IPS-11a (cell line): ENCODE results near the gene NBEAL2.

ENCODE experiments used
- H3K4me3 ChIP-seq: one replicate; pipeline ENCODE4 v1.5.1; 2013; ENCODE audit warnings: low read depth, low read length, control low read depth

NBEAL2 gene

DNA sequence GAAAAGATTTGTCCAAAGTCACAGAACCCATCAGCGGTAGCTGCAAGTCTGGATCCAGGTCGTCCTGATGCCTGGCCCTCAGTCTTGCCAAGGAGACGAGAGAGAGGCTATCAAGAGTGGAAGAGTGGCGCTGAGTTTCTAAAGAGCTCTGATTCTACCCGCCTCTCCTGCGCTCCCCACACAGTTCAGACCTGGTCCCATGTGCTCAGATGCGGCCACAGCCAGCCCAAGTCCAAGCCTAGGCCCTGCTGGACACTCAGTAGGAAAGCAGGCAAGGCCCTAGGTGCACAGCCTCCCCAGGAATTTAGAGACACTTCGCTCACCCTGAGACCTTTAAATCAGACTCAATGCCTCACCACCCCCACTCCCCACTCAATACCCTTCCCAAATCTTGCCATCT lies 35.3 kb upstream of the NBEAL2 start:
- H3K4me3 ChIP-seq = no peak overlapping the region

DNA sequence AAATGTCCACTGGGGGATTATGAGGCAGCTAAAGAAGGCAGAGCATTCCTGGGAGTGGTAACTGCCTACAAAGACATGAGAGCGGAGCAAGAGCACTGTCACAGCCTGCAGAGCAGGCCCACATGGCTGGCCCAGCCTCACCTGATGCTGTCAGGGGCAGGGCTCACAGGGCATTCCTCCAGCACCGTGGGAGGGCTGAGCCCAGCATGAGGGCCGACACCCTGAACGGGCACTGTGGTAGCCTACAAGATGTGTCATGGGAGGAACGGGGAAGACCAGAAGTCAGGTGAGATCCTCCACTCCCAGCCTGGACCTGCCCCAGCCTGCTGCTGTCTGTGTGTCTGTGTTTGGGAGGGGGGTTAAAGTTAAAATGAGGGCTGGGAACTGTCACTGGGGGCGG lies 33.0 kb upstream of the NBEAL2 start:
- H3K4me3 ChIP-seq = no peak overlapping the region

DNA sequence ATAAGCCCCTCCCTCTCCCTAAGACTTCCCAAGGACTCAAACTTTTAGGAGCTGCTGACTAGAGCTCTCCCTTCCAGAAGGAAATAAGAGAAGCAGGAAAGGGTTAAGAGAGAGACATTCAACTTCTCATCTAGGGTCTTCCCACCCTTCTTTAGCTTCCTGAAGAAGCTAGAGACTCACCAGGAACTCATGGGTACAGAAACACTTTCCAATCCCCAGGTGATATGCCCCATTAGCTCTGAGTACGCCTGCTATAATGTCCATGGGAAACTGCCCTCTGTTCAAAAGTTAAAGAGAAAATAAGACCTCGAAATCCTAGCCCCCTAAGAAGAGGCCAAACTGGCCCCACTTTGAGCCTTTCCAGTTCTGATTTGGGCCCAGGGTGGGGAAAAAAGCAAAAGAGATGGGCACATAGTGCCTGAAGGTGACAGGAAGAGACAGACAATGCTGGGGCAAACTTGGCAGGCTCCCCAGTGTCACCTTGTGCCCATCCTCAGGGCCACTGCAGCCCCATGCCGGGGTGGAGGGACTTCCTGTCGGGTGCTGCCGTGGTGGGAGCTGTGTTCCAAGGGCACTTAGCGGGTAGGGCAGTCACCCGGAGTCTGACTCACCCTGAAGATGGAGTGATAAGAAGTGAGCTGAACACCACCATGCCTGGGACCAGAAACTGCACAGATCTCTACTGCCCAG lies 32.5 kb upstream of the NBEAL2 start:
- no peak overlapping the region for H3K4me3 ChIP-seq

GRCh38 chr3:46947546-46947901 lies 31.9 kb upstream of the NBEAL2 start:
- H3K4me3 ChIP-seq = no peak overlapping the region

- H3K4me3 ChIP-seq = no peak overlapping the region
Observed at GRCh38 chr3:46947981-46948791, 31.3 kb upstream of the NBEAL2 start.

DNA sequence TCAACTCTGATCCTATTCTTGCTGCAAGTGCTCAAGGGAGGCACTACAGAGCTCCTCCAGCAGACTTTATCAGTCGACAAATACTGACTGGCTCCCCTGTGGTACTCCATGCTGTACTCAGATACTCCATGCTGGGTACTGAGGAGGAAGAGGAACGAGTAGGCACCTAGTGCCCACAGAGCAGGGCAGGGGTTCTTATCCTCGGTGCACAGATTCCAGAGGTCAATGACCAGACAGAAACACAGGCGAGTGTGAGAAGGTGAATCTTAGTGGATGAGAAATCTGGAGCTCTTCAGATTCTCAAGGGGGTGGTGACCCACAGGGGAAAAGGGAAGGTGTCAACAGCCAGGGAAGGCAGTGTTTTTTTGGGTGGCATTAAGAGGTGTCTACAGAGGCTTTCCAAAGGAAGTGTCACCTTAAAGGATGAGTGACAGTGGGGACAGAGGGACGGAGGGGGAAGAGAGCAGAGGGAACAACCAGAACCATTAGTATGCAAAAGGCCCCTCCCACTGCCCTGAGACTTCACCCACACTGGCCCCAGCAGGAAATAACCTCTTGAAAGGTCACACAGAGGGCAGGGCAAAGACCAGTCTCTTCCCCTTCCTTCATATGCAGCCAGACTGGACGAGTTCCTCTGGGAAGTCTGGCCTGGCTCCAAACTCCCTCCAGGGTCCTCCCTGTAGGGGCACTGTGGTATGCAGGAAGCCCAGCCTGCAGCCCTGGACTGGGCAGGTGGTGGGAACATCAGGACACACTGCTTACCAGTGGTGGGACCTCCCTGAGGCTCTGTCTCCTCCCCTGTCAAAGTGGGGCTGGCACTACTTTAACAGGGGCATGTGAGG lies 30.4 kb upstream of the NBEAL2 start:
- H3K4me3 ChIP-seq = no peak overlapping the region

GRCh38 chr3:46950177-46950576 lies 29.3 kb upstream of the NBEAL2 start:
- no peak overlapping the region for H3K4me3 ChIP-seq

- no peak overlapping the region for H3K4me3 ChIP-seq
Observed at GRCh38 chr3:46950650-46951241, 28.7 kb upstream of the NBEAL2 start.

DNA sequence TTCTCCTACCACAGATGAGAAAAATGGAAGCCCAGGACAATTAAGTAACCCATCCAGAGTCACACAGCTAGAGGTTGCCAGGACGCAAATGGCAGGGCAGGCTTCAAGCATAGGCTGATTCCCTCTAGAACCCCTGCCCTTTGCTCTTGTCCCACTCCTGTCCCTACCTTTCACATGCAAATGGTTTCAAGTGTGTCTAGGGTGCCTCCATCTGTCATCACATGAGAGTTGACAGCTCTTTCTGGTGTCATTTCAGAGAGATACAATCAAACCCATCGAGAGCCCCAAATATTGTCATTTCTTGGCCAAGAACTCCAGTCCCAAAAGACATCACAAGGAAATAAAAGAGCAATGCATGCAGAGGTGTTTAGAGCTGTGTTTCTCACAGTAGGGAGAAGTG lies 26.7 kb upstream of the NBEAL2 start:
- H3K4me3 ChIP-seq = no peak overlapping the region

DNA sequence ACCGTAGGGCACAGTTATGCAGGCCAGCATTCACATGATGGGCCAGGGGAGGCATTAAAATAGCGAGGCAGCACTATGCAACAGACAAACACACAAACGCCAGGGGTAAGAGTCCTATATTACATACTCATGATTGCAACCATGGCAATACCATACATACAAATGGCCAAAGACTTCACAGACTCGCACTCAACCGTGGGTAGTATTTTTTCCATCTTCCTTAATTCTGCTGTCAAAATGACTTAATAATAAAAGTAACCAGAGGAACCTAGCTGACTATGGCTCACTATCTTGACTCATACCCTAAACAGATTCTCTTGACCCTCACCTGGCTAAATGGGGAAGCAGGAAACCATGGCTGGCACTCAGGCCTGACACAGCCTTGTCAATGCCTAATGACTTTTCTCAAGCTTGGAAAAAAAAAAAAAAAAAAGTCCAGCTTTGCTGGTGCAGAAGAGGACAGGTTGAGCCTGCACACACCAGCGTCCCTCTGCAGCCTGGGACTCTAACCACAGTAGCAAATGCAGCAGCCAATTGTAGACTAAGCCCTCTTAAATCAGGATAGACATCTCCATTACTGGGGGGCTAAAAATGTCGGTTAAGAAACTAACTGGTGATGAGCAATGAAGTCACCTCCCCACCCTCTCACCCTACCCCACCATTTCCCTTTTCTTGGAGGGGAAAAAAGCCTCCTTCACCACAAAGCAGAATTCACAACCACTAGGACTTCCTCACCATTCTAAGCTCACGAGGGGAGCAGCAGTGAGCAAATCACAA lies 26.0 kb upstream of the NBEAL2 start:
- no peak overlapping the region for H3K4me3 ChIP-seq

DNA sequence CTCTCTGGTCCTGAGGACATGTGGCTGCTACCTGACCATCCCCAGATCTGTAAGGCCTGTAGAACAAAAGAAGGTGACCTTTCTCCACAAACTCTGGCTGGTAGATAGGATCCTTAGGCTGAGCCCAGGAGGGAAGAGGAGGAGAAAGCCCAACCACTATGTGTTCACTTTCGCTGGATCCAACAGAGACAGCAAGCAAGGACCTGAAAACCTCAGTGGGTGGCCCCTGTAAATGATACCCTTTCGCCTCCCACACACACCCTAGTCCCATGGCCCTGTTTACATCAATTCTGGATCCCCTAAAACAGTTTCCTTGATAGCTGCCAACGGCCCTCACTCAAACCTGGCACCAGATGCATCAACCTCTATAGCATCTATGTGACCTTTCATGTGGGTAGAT lies 25.3 kb upstream of the NBEAL2 start:
- no peak overlapping the region for H3K4me3 ChIP-seq

DNA sequence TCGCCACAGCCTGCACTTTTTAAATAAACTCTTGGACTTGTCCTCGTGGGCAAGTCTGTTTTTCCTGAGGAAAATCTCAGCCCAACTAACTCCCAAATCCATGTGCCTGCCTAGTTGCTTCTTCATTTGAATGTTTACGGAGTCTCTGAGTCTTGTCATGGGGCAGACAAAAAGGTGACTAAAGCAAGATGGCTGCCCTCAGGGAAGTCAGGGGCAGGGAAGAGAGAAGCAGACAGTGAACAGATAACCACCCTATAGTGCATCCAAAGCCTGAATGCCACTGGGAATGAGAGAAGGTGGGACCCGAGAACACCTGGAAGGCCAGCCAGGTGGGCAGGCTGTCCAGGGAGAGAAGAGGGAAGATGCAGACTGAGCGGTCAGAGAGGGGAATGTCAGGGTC lies 24.3 kb upstream of the NBEAL2 start:
- no peak overlapping the region for H3K4me3 ChIP-seq

DNA sequence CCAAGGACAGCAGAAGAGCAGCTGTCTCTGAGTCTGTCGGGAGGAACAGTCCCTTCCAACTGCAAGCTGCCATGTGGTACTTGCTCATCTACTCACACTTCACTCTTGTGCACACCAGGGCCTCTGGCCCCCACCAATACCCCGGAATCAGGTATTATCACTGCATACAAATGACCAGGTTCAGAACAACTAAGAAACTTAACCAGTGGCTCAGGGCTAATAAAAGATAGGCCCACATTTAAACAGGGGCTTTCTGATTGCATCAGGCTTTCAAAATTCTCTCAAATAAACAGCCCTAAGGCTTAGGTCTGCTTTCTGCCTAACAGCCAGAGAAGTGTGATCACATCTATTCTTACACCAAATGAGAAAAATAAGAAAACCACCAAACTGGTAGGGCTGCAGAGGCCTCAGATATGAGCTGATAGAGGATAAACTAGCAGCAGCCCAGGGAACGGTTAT lies 23.6 kb upstream of the NBEAL2 start:
- no peak overlapping the region for H3K4me3 ChIP-seq

GRCh38 chr3:46957092-46957820 lies 22.2 kb upstream of the NBEAL2 start:
- no peak overlapping the region for H3K4me3 ChIP-seq

DNA sequence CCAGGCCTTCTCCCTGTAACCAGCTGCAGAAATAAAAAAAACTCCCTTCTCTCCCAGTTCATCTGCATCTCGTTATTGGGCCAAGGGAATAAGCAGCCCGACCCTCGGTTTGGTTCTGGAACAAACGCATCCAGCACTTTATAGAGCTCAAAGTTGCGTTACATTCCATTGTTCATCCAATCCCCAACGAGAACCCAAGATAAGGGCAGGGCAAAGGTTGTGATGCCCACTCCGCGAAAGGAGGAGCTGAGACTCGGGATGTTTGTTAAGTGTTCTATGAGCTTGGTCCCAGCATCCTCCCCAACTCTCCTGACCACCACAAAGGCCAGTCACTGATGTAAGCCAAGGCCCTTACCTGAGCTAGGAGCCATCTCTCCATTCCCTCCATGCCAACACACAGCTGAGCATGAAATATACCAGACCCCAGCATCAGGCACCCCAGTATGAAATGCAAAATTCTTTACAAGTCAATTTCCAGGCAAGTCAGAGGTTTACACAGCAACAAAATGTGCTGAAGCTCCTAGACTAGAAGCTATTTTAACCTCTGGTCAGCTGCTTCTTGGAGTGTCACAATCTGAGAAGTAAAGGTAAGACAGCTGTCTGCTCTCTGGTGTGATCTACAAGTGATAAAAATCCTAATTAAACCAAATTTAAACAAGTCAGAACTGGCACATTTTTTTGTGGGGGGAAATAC lies 20.9 kb upstream of the NBEAL2 start:
- no peak overlapping the region for H3K4me3 ChIP-seq

- H3K4me3 ChIP-seq = no peak overlapping the region
Observed at GRCh38 chr3:46959161-46959511, 20.3 kb upstream of the NBEAL2 start.

GRCh38 chr3:46960081-46960701 lies 19.3 kb upstream of the NBEAL2 start:
- no peak overlapping the region for H3K4me3 ChIP-seq

DNA sequence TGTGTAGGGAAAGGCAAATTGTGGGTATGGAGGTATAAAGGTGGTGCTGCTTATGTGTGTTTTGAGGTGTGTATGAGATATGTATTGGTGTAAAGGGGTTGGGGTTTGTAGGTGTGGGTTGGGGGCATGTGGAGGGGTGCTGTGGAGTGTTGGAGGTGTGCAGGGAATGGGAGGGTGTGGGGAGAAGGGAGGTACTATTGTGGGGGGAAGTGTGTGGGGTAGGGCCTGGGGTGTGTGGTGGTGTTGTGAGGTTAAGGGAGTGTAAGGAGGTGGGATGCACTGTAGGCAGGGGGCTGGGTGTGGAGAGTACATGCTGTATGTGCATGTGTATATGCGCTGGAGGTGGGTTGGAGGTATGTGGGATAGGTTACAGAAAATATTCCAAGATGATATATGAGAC lies 18.6 kb upstream of the NBEAL2 start:
- H3K4me3 ChIP-seq = no peak overlapping the region

DNA sequence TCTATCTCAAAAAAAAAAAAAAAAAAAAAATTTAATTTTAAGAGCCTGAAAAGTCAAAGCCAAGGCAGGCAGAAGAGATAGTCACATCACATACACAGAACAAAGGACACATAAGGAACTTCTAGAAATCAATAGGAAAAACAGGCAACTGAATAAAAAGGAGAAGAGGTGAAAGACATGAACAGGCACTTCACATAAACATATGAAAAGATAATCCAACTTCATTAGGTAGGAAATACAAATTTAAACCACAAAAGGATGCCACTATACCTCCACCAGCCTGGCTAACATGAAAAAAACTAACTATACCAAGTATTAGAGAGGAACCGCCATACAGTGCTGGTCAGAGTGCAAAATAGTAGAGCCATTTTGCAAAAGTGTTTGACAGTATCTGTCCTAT lies 17.0 kb upstream of the NBEAL2 start:
- H3K4me3 ChIP-seq = no peak overlapping the region
